Brain microvascular endothelial cell (primary cell): ENCODE results near the gene KCNQ2.

Source experiments
- DNase-seq: peaks from one replicate; pipeline ENCODE4 v3.0.0-alpha.2; 2020
- H3K27ac ChIP-seq: fragments of 250-450 bp; sonication (Bioruptor Pico); 2 replicates; pipeline ENCODE4 v1.5.1; 2020; ENCODE audit warnings: mild to moderate bottlenecking, moderate library complexity
- H3K27me3 ChIP-seq: fragments of 250-450 bp; sonication (Bioruptor Pico); replicated peaks from 2 replicates; pipeline ENCODE4 v1.5.1; 2020; ENCODE audit warnings: mild to moderate bottlenecking
- H3K36me3 ChIP-seq: fragments of 250-450 bp; sonication (Bioruptor Pico); replicated peaks from 2 replicates; pipeline ENCODE4 v1.5.1; 2020; ENCODE audit warnings: mild to moderate bottlenecking
- H3K4me3 ChIP-seq: 2 replicates; pipeline ENCODE4 v1.5.1; 2011; ENCODE audit warnings: low read depth, mild to moderate bottlenecking, control low read depth, low read length, moderate library complexity
- CTCF ChIP-seq: IDR thresholded peaks from 2 replicates; pipeline ENCODE4 v1.5.1; 2011; ENCODE audit warnings: low read depth, mild to moderate bottlenecking, moderate library complexity, low read length, control low read depth, inconsistent platforms; ENCODE audit errors: missing control alignments
- in situ Hi-C: cut with HindIII; loops from 2 replicates; pipeline ENCODE4 v1.10.0; 2017; ENCODE audit warnings: low sequenced_read_pairs, low pct_ligation_motif_present

KCNQ2 gene

GRCh38 chr20:63416631-63417030 is 55.8 kb downstream of the KCNQ2 start:
- Histone ChIP-seq H3K27ac (no peak overlapping the region), H3K27me3 (peaks cover 22% of the 10 kb centered on the region), H3K36me3 (no peaks in the 10 kb centered on the region), H3K4me3 (no peak overlapping the region)
- TF ChIP-seq CTCF: no peak
- DNase-seq: no peak
- in situ Hi-C loops: no loop called here

- Histone ChIP-seq H3K36me3 (no peaks in the 10 kb centered on the region), H3K4me3 (no peak overlapping the region), H3K27me3 (peaks cover 22% of the 10 kb centered on the region), H3K27ac (no peak overlapping the region)
- TF ChIP-seq CTCF: no peak
- no peak for DNase-seq
- in situ Hi-C loops: no loop called here
These were observed 56.6 kb downstream of the KCNQ2 start for GRCh38 chr20:63415647-63416391.

GRCh38 chr20:63414720-63415430 is 57.6 kb downstream of the KCNQ2 start:
- Histone ChIP-seq H3K27me3 (peaks cover 20% of the 10 kb centered on the region), H3K36me3 (no peaks in the 10 kb centered on the region), H3K4me3 (no peak overlapping the region), H3K27ac (no peak overlapping the region)
- no peak for TF ChIP-seq CTCF
- in situ Hi-C loops: no loop called here
- DNase-seq: no peak

- H3K4me3 ChIP-seq: no peak overlapping the region
- H3K27me3 ChIP-seq: peaks cover 20% of the 10 kb centered on the region
- no peak for DNase-seq
- no peaks in the 10 kb centered on the region for H3K36me3 ChIP-seq
- no peak for TF ChIP-seq CTCF
- no peak overlapping the region for H3K27ac ChIP-seq
- in situ Hi-C loops: no loop called here
These were observed 58.3 kb downstream of the KCNQ2 start for GRCh38 chr20:63413963-63414684.

GRCh38 chr20:63413323-63413722 is 59.1 kb downstream of the KCNQ2 start:
- in situ Hi-C loops: no loop called here
- Histone ChIP-seq H3K27me3 (peaks cover 18% of the 10 kb centered on the region), H3K36me3 (no peaks in the 10 kb centered on the region), H3K4me3 (no peak overlapping the region), H3K27ac (no peak overlapping the region)
- no peak for TF ChIP-seq CTCF
- DNase-seq: no peak
